ENCODE data around the gene BRINP2.

DNA sequence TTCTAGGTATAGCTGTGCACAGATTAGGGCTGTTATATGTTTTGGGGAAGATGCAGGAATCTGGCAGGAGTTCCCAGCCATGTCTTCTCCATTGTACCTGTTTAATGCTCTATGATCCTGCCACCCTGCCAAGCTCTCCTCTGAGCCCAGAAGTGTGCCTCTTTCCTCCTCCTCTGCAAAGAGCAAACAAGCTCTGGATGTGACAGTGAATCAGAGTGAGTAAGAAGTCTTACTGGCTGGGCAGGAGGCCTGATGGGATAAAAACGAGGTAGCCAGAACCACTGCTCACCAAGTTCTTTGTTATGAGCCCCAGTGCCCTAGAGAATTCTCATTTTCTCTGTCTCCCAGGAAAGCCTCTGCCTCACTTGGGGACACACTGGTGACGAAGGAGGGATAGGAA is 69.0 kb downstream of the BRINP2 start:
- TF ChIP-seq CTCF (IDR thresholded peaks at IDR 0.05) (no peak), ZFX (IDR thresholded peaks at IDR 0.05; ENCODE audit: borderline replicate concordance) (no peak)

Data from 22Rv1 (cell line).